ENCODE results near the gene DDX41. TPM values are rescaled to one million over a fixed set of nuclear protein-coding genes. Genes with fewer than 3 reads are reported as not detected.

DDX41 gene
- total and polyA plus RNA-seq, 12 donors = 19.7 to 55.7 (median 30.4) TPM

GRCh38 chr5:177553671-177554429, 37.1 kb upstream of the DDX41 start:
- DNase-seq = peak; percentile 42 to 49
- no peak for TF ChIP-seq CTCF (IDR thresholded peaks at IDR 0.05)
- intact Hi-C loops (cut with DNase I) = loop anchor here in 2 of 10 donors (5.0 kb wide), 1 partner anchor 38 kb away; the partner anchor contains the start of gene TMED9 (in 2 of the 2)
- Histone ChIP-seq H3K27ac (peak overlapping the region; percentile 75 to 90 (median 86)), H3K4me3 (peak overlapping the region; percentile 68 to 99 (median 96)), H3K4me1 (peaks cover 9 to 55% (median 32%) of the 10 kb centered on the region in 9 donors), H3K36me3 (peaks cover 0 to 30% (median 7%) of the 10 kb centered on the region in 9 donors), H3K9me3 (no peaks in the 10 kb centered on the region), H3K27me3 (no peaks in the 10 kb centered on the region)
- WGBS, 2 donors = 0 to 1% methylated on average over 45 to 72 of the region's 72 CpGs
- peak; percentile 26 to 72 (median 44) for ATAC-seq

DNA sequence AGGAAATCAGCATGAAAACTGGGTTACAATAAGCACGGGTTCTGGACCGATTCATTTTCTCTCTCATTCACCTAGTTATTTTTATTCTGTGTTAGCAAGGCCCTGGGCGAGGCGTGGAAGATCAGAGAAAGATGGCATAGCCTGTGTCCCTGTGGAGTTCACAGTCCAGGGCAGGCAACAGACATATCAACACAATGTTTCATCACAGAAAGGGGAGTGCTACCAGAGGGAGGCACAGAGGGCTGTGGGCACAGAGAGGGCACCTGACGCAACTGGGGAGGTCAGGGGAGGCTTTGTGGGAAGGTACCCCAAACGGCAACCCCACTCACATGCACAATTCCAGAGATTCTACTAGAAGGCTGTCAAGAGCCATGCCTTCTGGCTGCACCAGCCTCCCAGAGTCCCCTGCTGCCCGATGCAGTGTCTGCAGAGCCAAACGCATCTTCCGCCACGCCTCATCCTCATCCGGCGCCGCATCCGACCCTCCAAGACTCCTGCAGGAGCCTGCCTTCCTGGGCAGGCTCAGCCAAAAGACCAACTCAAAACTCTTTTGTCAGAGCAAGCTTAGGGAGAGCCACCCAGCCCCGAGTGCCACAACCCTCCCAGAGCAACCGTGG, 36.2 kb upstream of the DDX41 start:
- H3K9me3 ChIP-seq = no peaks in the 10 kb centered on the region
- H3K36me3 ChIP-seq = peaks cover 0 to 30% (median 7%) of the 10 kb centered on the region in 9 donors
- ATAC-seq (peak in 3 of 8 donors; percentile 2 to 24 (median 22)), DNase-seq (no peak)
- H3K27me3 ChIP-seq = no peaks in the 10 kb centered on the region
- TF ChIP-seq CTCF (IDR thresholded peaks at IDR 0.05) = peak in 2 of 9 donors; percentile 7 to 8
- H3K4me3 ChIP-seq = peak overlapping the region; percentile 68 to 99 (median 96)
- peaks cover 9 to 64% (median 41%) of the 10 kb centered on the region in 9 donors for H3K4me1 ChIP-seq
- 33 to 37% methylated on average over 16 of the region's 16 CpGs for WGBS, 2 donors
- peak overlapping the region in 8 of 10 donors; percentile 82 to 90 (median 87) for H3K27ac ChIP-seq
- intact Hi-C loops (cut with DNase I) = loop anchor here in 2 of 10 donors (5.0 kb wide), 1 partner anchor 39 kb away; the partner anchor contains the start of gene TMED9 (in 2 of the 2)

- ATAC-seq (no peak), DNase-seq (no peak)
- H3K4me1 ChIP-seq = peaks cover 12 to 85% (median 58%) of the 10 kb centered on the region in 9 donors
- TF ChIP-seq CTCF (IDR thresholded peaks at IDR 0.05) = no peak
- 83 to 86% methylated on average over 1 of the region's 1 CpG for WGBS, 2 donors
- no peaks in the 10 kb centered on the region for H3K27me3 ChIP-seq
- peaks cover 0 to 30% (median 7%) of the 10 kb centered on the region in 9 donors for H3K36me3 ChIP-seq
- intact Hi-C loops (cut with DNase I) = loop anchor here in 2 of 10 donors (5.0 kb wide), 1 partner anchor 42 kb away; the partner anchor contains the start of gene TMED9 (in 2 of the 2)
- H3K9me3 ChIP-seq = no peaks in the 10 kb centered on the region
- no peak overlapping the region for H3K27ac ChIP-seq
- H3K4me3 ChIP-seq = no peak overlapping the region
Observed at GRCh38 chr5:177550122-177550521, 33.4 kb upstream of the DDX41 start.

- intact Hi-C loops (cut with DNase I) = loop anchor here in 1 of 10 donors (10.0 kb wide), 1 partner anchor 46 kb away; the partner anchor contains the start of gene TMED9
- 31 to 41% methylated on average over 1 of the region's 1 CpG for WGBS, 2 donors
Observed at GRCh38 chr5:177548495-177548894, 31.7 kb upstream of the DDX41 start.

More at GRCh38 chr5:177548495-177548894, 31.7 kb upstream of the DDX41 start:
- TF ChIP-seq CTCF (IDR thresholded peaks at IDR 0.05) = no peak
- H3K27me3 ChIP-seq = no peaks in the 10 kb centered on the region
- H3K27ac ChIP-seq = peak overlapping the region in 4 of 10 donors; percentile 15 to 52 (median 33)
- DNase-seq (no peak), ATAC-seq (no peak)
- peaks cover 0 to 30% (median 7%) of the 10 kb centered on the region in 9 donors for H3K36me3 ChIP-seq
- no peaks in the 10 kb centered on the region for H3K9me3 ChIP-seq
- H3K4me3 ChIP-seq = no peak overlapping the region
- H3K4me1 ChIP-seq = peaks cover 15 to 93% (median 69%) of the 10 kb centered on the region in 9 donors
